KG1 (cell line): Measurements from ENCODE around the gene IL27RA.
"Not testable (repeated sequence)": the region's sequence is repeated elsewhere in the genome, so short reads cannot be mapped to it uniquely, and the experiment has no call there.

Source experiments
- DNase-seq: peaks from one replicate; lab custom pipeline; 2025; lab: John Stamatoyannopoulos, UW

IL27RA gene

GRCh38 chr19:13999085-13999484 is 32.5 kb upstream of the IL27RA start:
- DNase-seq: no peak

GRCh38 chr19:14000691-14001375 is 30.7 kb upstream of the IL27RA start:
- no peak for DNase-seq

- no peak for DNase-seq
These were observed 28.9 kb upstream of the IL27RA start for GRCh38 chr19:14002571-14003250.

- DNase-seq: no peak
These were observed 28.1 kb upstream of the IL27RA start for GRCh38 chr19:14003251-14004055.

GRCh38 chr19:14004619-14005348 is 26.8 kb upstream of the IL27RA start:
- no peak for DNase-seq

GRCh38 chr19:14005349-14006084 is 26.0 kb upstream of the IL27RA start:
- DNase-seq: peak; percentile 53

- DNase-seq: peak; percentile 94
These were observed 25.3 kb upstream of the IL27RA start, which contains the start of gene RFX1 for GRCh38 chr19:14006085-14006765. TSS of gene RFX1 (minus strand) at chr19:14006320. CDS start at chr19:13993843, 12,477 bp downstream.

GRCh38 chr19:14006766-14007562 is 24.6 kb upstream of the IL27RA start:
- DNase-seq: peak; percentile 68

GRCh38 chr19:14012378-14012915 is 19.1 kb upstream of the IL27RA start:
- DNase-seq: no peak

- DNase-seq: no peak
These were observed 16.0 kb upstream of the IL27RA start for GRCh38 chr19:14015524-14016035.

- no peak for DNase-seq
These were observed 12.5 kb upstream of the IL27RA start for GRCh38 chr19:14019100-14019499.

GRCh38 chr19:14019739-14020138 is 11.8 kb upstream of the IL27RA start:
- DNase-seq: not testable (repeated sequence)

GRCh38 chr19:14021474-14021873 is 10.1 kb upstream of the IL27RA start:
- no peak for DNase-seq

GRCh38 chr19:14022469-14022868 is 9.1 kb upstream of the IL27RA start:
- DNase-seq: no peak

GRCh38 chr19:14023404-14024235 is 7.9 kb upstream of the IL27RA start:
- DNase-seq: no peak

GRCh38 chr19:14026652-14027192 is 4.8 kb upstream of the IL27RA start:
- not testable (repeated sequence) for DNase-seq

- no peak for DNase-seq
These were observed 3.6 kb upstream of the IL27RA start, which contains the start of gene RLN3 for GRCh38 chr19:14027856-14028450. TSS of gene RLN3 (plus strand) at chr19:14028148. CDS start at chr19:14028205, 57 bp downstream.

- DNase-seq: no peak
These were observed 2.7 kb upstream of the IL27RA start for GRCh38 chr19:14028901-14029300.
